PC-3 (cell line): Measurements from ENCODE around the gene SLC30A3. TPM values are rescaled to one million over a fixed set of nuclear protein-coding genes. Genes with fewer than 3 reads are reported as not detected.
"Not testable (repeated sequence)": the region's sequence is repeated elsewhere in the genome, so short reads cannot be mapped to it uniquely, and the experiment has no call there.

Source experiments
- ATAC-seq: fragments of 200-7000 bp; cut with Tn5 transposase; 2 replicates; pipeline ENCODE4 v1.9.1; 2020; ENCODE audit warnings: mild to moderate bottlenecking, moderate library complexity
- BruUV-seq: library from RNA; stranded (reverse); fragments of 400-500 nt; replicated peaks from 2 replicates; lab custom pipeline; 2021; lab: Mats Ljungman, UMichigan
- CTCF ChIA-PET: fragments of 300-600 bp; sonication (Branson Sonifier 250); formaldehyde crosslinking; loops from one replicate; lab custom pipeline; 2022; ENCODE audit warnings: antibody characterized with exemption; lab: Charles Lee
- POLR2A ChIA-PET: fragments of 300-600 bp; sonication (Branson Sonifier 250); formaldehyde crosslinking; loops from one replicate; lab custom pipeline; 2022; ENCODE audit warnings: antibody characterized with exemption; ENCODE audit not compliant: unreplicated experiment; lab: Charles Lee
- DNase-seq: peaks from one replicate; pipeline ENCODE4 v3.0.0-alpha.2; 2015
- H2AFZ ChIP-seq: fragments of 300-600 bp; sonication (generic); 2 replicates; pipeline ENCODE4 v1.6.0; 2016; ENCODE audit warnings: antibody characterized with exemption, low read length
- H3F3A ChIP-seq: fragments of 300-600 bp; sonication (generic); one replicate; pipeline ENCODE4 v1.6.0; 2017; ENCODE audit warnings: antibody characterized with exemption, low read length, control low read depth, mild to moderate bottlenecking; ENCODE audit not compliant: unreplicated experiment
- H3K27ac ChIP-seq: fragments of 300-600 bp; sonication (generic); 2 replicates; pipeline ENCODE4 v1.5.1; 2016; ENCODE audit warnings: mild to moderate bottlenecking, low read length
- H3K27me3 ChIP-seq: fragments of 300-600 bp; sonication (generic); 2 replicates; pipeline ENCODE4 v1.6.1; 2016; ENCODE audit warnings: low read length, mixed read lengths
- H3K36me3 ChIP-seq: fragments of 300-600 bp; sonication (generic); 2 replicates; pipeline ENCODE4 v1.6.1; 2016; ENCODE audit warnings: low read depth, mixed run types, low read length, mixed read lengths
- H3K4me1 ChIP-seq: fragments of 300-600 bp; sonication (generic); 2 replicates; pipeline ENCODE4 v1.5.1; 2016; ENCODE audit warnings: low read length; ENCODE audit not compliant: insufficient read depth
- H3K4me2 ChIP-seq: fragments of 300-600 bp; sonication (generic); 2 replicates; pipeline ENCODE4 v1.6.0; 2016; ENCODE audit warnings: low read length
- H3K4me3 ChIP-seq: fragments of 300-600 bp; sonication (generic); 2 replicates; pipeline ENCODE4 v1.5.1; 2016; ENCODE audit warnings: mild to moderate bottlenecking, low read length, mixed read lengths
- H3K79me2 ChIP-seq: fragments of 300-600 bp; sonication (generic); 2 replicates; pipeline ENCODE4 v1.6.1; 2017; ENCODE audit warnings: low read length, mixed read lengths
- H3K9ac ChIP-seq: fragments of 300-600 bp; sonication (generic); 2 replicates; pipeline ENCODE4 v1.6.0; 2016; ENCODE audit warnings: mild to moderate bottlenecking, low read length
- H3K9me2 ChIP-seq: fragments of 300-600 bp; sonication (generic); replicated peaks from 2 replicates; pipeline ENCODE4 v1.6.1; 2016; ENCODE audit warnings: mixed run types, low read length, mixed read lengths
- H3K9me3 ChIP-seq: fragments of 300-600 bp; sonication (generic); 2 replicates; pipeline ENCODE4 v1.6.1; 2016; ENCODE audit warnings: low read length, mixed read lengths
- H4K20me1 ChIP-seq: fragments of 300-600 bp; sonication (generic); 2 replicates; pipeline ENCODE4 v1.6.1; 2016; ENCODE audit warnings: low read length, mixed read lengths
- CTCF ChIP-seq: fragments of 300-600 bp; sonication (generic); conservative IDR thresholded peaks from 2 replicates; pipeline ENCODE4 v1.5.1; 2017; ENCODE audit warnings: antibody characterized with exemption, low read depth, mild to moderate bottlenecking, low read length
- EZH2 ChIP-seq: fragments of 300-600 bp; sonication (generic); IDR thresholded peaks from one replicate; pipeline ENCODE4 v1.6.1; 2017; ENCODE audit warnings: antibody characterized with exemption, mild to moderate bottlenecking, low read length; ENCODE audit not compliant: unreplicated experiment
- EZH2phosphoT487 ChIP-seq: fragments of 300-600 bp; sonication (generic); IDR thresholded peaks from 2 replicates; pipeline ENCODE4 v1.6.1; 2018; ENCODE audit warnings: mild to moderate bottlenecking, antibody characterized with exemption, low read length, borderline replicate concordance
- intact Hi-C: fragments of 100-400 bp; cut with micrococcal nuclease; formaldehyde crosslinking; loops from 2 replicates; pipeline ENCODE4 v1.9.0; 2023
- total RNA-seq: library from RNA; depleted of rRNA; stranded (reverse); fragments of >200 nt; gene quantifications from 2 replicates; pipeline ENCODE4 v1.2.3, GENCODE V29; 2014

The SLC30A3 gene
- total RNA-seq, 1 experiment from 2014 or later = 0.36 TPM

GRCh38 chr2:27303093-27304025, 40.5 kb upstream of the SLC30A3 start:
- DNase-seq (peak; percentile 82), ATAC-seq (peak; percentile 49)
- H3K27me3 ChIP-seq = no peaks in the 10 kb centered on the region
- peak overlapping the region; percentile 75 for H3K4me2 ChIP-seq
- peak overlapping the region; percentile 62 for H3K4me3 ChIP-seq
- H2AFZ ChIP-seq = peak overlapping the region; percentile 89
- no peaks in the 10 kb centered on the region for H4K20me1 ChIP-seq
- no peaks in the 10 kb centered on the region for H3F3A ChIP-seq
- no TSS peak for BruUV-seq
- H3K36me3 ChIP-seq = no peaks in the 10 kb centered on the region
- TF ChIP-seq EZH2 (no peak), CTCF (peak; percentile 81)
- H3K9ac ChIP-seq = 0 out of 2 replicates have a peak overlapping the region, but pooled peaks have one; percentile 6
- no peak overlapping the region for H3K27ac ChIP-seq
- ChIA-PET POLR2A (interaction anchor here (0.6 to 0.8 kb wide), 3 partner anchors 20 to 1258 kb away, joined by 3 to 5 read pairs (median 4); partner anchors contain the start of gene KHK), CTCF (interaction anchor here (0.6 to 2.0 kb wide), 11 partner anchors 10 to 206 kb away, joined by 3 to 13 read pairs (median 4); partner anchors contain the start of gene PREB)
- H3K9me3 ChIP-seq = no peaks in the 10 kb centered on the region
- H3K9me2 ChIP-seq = no peaks in the 10 kb centered on the region
- intact Hi-C loops = loop anchor here (1.0 kb wide), 3 partner anchors 23 to 205 kb away; no protein-coding TSS in a partner anchor
- H3K4me1 ChIP-seq = peaks cover 12% of the 10 kb centered on the region
- H3K79me2 ChIP-seq = no peaks in the 10 kb centered on the region

GRCh38 chr2:27300606-27301005, 37.8 kb upstream of the SLC30A3 start:
- CTCF ChIA-PET, DNase-seq, H3K36me3 ChIP-seq, POLR2A ChIA-PET, H3K4me2 ChIP-seq, H3K27me3 ChIP-seq, H3K79me2 ChIP-seq, H3K9ac ChIP-seq, H4K20me1 ChIP-seq, ATAC-seq, H3K9me2 ChIP-seq, H3K4me3 ChIP-seq, H3K27ac ChIP-seq, H3F3A ChIP-seq, BruUV-seq, H3K9me3 ChIP-seq, intact Hi-C loops, H2AFZ ChIP-seq: not testable (repeated sequence)
- peaks cover 16% of the 10 kb centered on the region for H3K4me1 ChIP-seq

- no peak overlapping the region for H3K9ac ChIP-seq
- no peaks in the 10 kb centered on the region for H3K27me3 ChIP-seq
- POLR2A ChIA-PET = no interaction called here
- TF ChIP-seq EZH2phosphoT487 = no peak
- no peak for TF ChIP-seq CTCF
- TF ChIP-seq EZH2 = no peak
- DNase-seq (peak; percentile 83), ATAC-seq (peak; percentile 50)
- no peaks in the 10 kb centered on the region for H3K9me2 ChIP-seq
- H3K9me3 ChIP-seq = no peaks in the 10 kb centered on the region
- H3K4me1 ChIP-seq = peaks cover 24% of the 10 kb centered on the region
- no peaks in the 10 kb centered on the region for H4K20me1 ChIP-seq
- H3K4me3 ChIP-seq = no peak overlapping the region
- peak overlapping the region; percentile 5; the same call in 1 of the 2 replicates for H2AFZ ChIP-seq
- H3K4me2 ChIP-seq = peak overlapping the region; percentile 24; the same call in 1 of the 2 replicates
- no peaks in the 10 kb centered on the region for H3K79me2 ChIP-seq
- intact Hi-C loops = no loop called here
- CTCF ChIA-PET = no interaction called here
- no peaks in the 10 kb centered on the region for H3K36me3 ChIP-seq
- peak overlapping the region; percentile 28; the same call in 1 of the 2 replicates for H3K27ac ChIP-seq
- H3F3A ChIP-seq = no peaks in the 10 kb centered on the region
- BruUV-seq = no TSS peak
These were observed 35.7 kb upstream of the SLC30A3 start for GRCh38 chr2:27298391-27299080.
